ENCODE results near the gene CCDC63.

CCDC63 gene

GRCh38 chr12:110858848-110859247 lies 12.1 kb downstream of the CCDC63 start:
- Histone ChIP-seq H3K9me3 (ENCODE audit: insufficient read depth, low read depth, low read length) (no peaks in the 10 kb centered on the region), H3K9ac (ENCODE audit: low read depth, low read length) (no peak overlapping the region), H3K27ac (ENCODE audit: low read depth, low read length) (no peak overlapping the region), H3K27me3 (ENCODE audit: insufficient read depth, low read length) (no peaks in the 10 kb centered on the region), H3K4me1 (ENCODE audit: insufficient read depth, low read length) (peaks cover 12% of the 10 kb centered on the region; the same call in 1 of the 2 replicates), H3K36me3 (ENCODE audit: insufficient read depth, low read length) (no peaks in the 10 kb centered on the region), H3K4me3 (ENCODE audit: low read length) (no peak overlapping the region)
- WGBS: 92% methylated on average over 8 of the region's 8 CpGs

- Histone ChIP-seq H3K36me3 (ENCODE audit: insufficient read depth, low read length) (no peaks in the 10 kb centered on the region), H3K9me3 (ENCODE audit: insufficient read depth, low read depth, low read length) (no peaks in the 10 kb centered on the region), H3K4me1 (ENCODE audit: insufficient read depth, low read length) (peaks cover 12% of the 10 kb centered on the region; the same call in 1 of the 2 replicates), H3K9ac (ENCODE audit: low read depth, low read length) (no peak overlapping the region), H3K27ac (ENCODE audit: low read depth, low read length) (peak overlapping the region; percentile 77; the same call in 1 of the 2 replicates), H3K4me3 (ENCODE audit: low read length) (no peak overlapping the region), H3K27me3 (ENCODE audit: insufficient read depth, low read length) (no peaks in the 10 kb centered on the region)
- WGBS: 69% methylated on average over 7 of the region's 8 CpGs
These were observed 14.1 kb downstream of the CCDC63 start for GRCh38 chr12:110860833-110861296.

- whole genome bisulfite sequencing: 68% methylated on average over 7 of the region's 7 CpGs
- H3K36me3 ChIP-seq (ENCODE audit: insufficient read depth, low read length): no peaks in the 10 kb centered on the region
- no peaks in the 10 kb centered on the region for H3K27me3 ChIP-seq (ENCODE audit: insufficient read depth, low read length)
These were observed 14.9 kb downstream of the CCDC63 start for GRCh38 chr12:110861729-110862128.

DNA sequence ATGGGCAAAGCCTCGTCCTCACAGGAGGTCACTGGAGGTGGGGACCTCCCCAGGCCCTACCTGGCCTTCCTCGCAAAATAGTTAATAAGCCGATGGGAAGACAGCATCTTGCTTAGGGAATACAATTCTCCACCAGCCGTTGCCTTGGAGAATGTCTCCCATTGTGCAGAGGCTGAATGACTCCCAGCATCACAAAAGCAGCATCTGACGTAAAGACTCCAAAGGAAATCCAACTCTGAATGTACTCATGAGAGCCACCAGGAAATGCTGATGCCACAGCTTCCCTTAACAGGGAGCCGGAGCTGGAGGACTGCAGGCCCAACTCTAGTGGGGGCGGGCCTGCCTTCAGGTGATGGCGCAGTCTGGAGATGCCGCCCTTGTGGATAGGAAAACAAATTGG lies 15.5 kb downstream of the CCDC63 start:
- Histone ChIP-seq H3K27ac (ENCODE audit: low read depth, low read length) (peak overlapping the region; percentile 23; the same call in 1 of the 2 replicates), H3K9ac (ENCODE audit: low read depth, low read length) (no peak overlapping the region), H3K9me3 (ENCODE audit: insufficient read depth, low read depth, low read length) (no peaks in the 10 kb centered on the region), H3K27me3 (ENCODE audit: insufficient read depth, low read length) (no peaks in the 10 kb centered on the region), H3K36me3 (ENCODE audit: insufficient read depth, low read length) (no peaks in the 10 kb centered on the region), H3K4me3 (ENCODE audit: low read length) (no peak overlapping the region), H3K4me1 (ENCODE audit: insufficient read depth, low read length) (peaks cover 12% of the 10 kb centered on the region; the same call in 1 of the 2 replicates)
- 86% methylated on average over 8 of the region's 9 CpGs for WGBS

More at GRCh38 chr12:110861729-110862128, 14.9 kb downstream of the CCDC63 start:
- Histone ChIP-seq H3K4me3 (ENCODE audit: low read length) (no peak overlapping the region), H3K9ac (ENCODE audit: low read depth, low read length) (no peak overlapping the region), H3K9me3 (ENCODE audit: insufficient read depth, low read depth, low read length) (no peaks in the 10 kb centered on the region), H3K4me1 (ENCODE audit: insufficient read depth, low read length) (peaks cover 12% of the 10 kb centered on the region; the same call in 1 of the 2 replicates), H3K27ac (ENCODE audit: low read depth, low read length) (peak overlapping the region; percentile 23; the same call in 1 of the 2 replicates)

- 84% methylated on average over 6 of the region's 7 CpGs for WGBS
- Histone ChIP-seq H3K4me1 (ENCODE audit: insufficient read depth, low read length) (peaks cover 11% of the 10 kb centered on the region; the same call in 1 of the 2 replicates), H3K27me3 (ENCODE audit: insufficient read depth, low read length) (no peaks in the 10 kb centered on the region), H3K36me3 (ENCODE audit: insufficient read depth, low read length) (no peaks in the 10 kb centered on the region), H3K27ac (ENCODE audit: low read depth, low read length) (no peak overlapping the region), H3K9me3 (ENCODE audit: insufficient read depth, low read depth, low read length) (no peaks in the 10 kb centered on the region), H3K4me3 (ENCODE audit: low read length) (no peak overlapping the region), H3K9ac (ENCODE audit: low read depth, low read length) (no peak overlapping the region)
These were observed 16.4 kb downstream of the CCDC63 start for GRCh38 chr12:110863161-110863560.

DNA sequence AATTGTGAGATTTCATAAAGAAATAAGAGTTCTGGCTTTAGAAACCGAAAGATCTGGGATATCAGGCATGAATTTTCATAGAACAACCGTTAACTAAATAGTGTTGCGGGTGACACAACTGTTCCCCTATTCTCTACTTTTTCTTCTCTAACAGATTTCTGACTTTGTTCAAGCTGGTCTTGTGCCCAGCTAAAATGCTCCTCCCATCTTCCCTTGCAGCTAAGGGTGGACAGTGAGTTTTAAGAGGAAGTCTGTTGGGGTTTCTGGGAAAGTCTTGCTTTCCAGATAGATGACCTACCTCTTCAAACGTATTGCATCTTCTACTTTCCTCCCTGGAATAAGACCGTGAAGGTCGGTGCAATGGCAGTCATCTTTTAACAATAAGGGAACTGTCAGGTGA lies 18.7 kb downstream of the CCDC63 start:
- Histone ChIP-seq H3K4me3 (ENCODE audit: low read length) (no peak overlapping the region), H3K36me3 (ENCODE audit: insufficient read depth, low read length) (no peaks in the 10 kb centered on the region), H3K4me1 (ENCODE audit: insufficient read depth, low read length) (peaks cover 5% of the 10 kb centered on the region; the same call in 1 of the 2 replicates), H3K27ac (ENCODE audit: low read depth, low read length) (no peak overlapping the region), H3K9ac (ENCODE audit: low read depth, low read length) (no peak overlapping the region), H3K9me3 (ENCODE audit: insufficient read depth, low read depth, low read length) (peaks cover 6% of the 10 kb centered on the region; the same call in 1 of the 2 replicates), H3K27me3 (ENCODE audit: insufficient read depth, low read length) (no peaks in the 10 kb centered on the region)
- 93% methylated on average over 6 of the region's 6 CpGs for WGBS

- no peak overlapping the region for H3K4me3 ChIP-seq (ENCODE audit: low read length)
- H3K9ac ChIP-seq (ENCODE audit: low read depth, low read length): no peak overlapping the region
- H3K27ac ChIP-seq (ENCODE audit: low read depth, low read length): no peak overlapping the region
- H3K36me3 ChIP-seq (ENCODE audit: insufficient read depth, low read length): no peaks in the 10 kb centered on the region
- H3K4me1 ChIP-seq (ENCODE audit: insufficient read depth, low read length): no peaks in the 10 kb centered on the region
- WGBS: 87% methylated on average over 3 of the region's 3 CpGs
- peaks cover 6% of the 10 kb centered on the region; the same call in 1 of the 2 replicates for H3K9me3 ChIP-seq (ENCODE audit: insufficient read depth, low read depth, low read length)
- H3K27me3 ChIP-seq (ENCODE audit: insufficient read depth, low read length): no peaks in the 10 kb centered on the region
These were observed 22.2 kb downstream of the CCDC63 start for GRCh38 chr12:110869026-110869425.

- Histone ChIP-seq H3K36me3 (ENCODE audit: insufficient read depth, low read length) (no peaks in the 10 kb centered on the region), H3K27me3 (ENCODE audit: insufficient read depth, low read length) (no peaks in the 10 kb centered on the region), H3K27ac (ENCODE audit: low read depth, low read length) (no peak overlapping the region), H3K4me3 (ENCODE audit: low read length) (no peak overlapping the region), H3K9ac (ENCODE audit: low read depth, low read length) (no peak overlapping the region), H3K9me3 (ENCODE audit: insufficient read depth, low read depth, low read length) (peaks cover 6% of the 10 kb centered on the region; the same call in 1 of the 2 replicates), H3K4me1 (ENCODE audit: insufficient read depth, low read length) (no peaks in the 10 kb centered on the region)
- 96% methylated on average over 4 of the region's 5 CpGs for WGBS
These were observed 23.0 kb downstream of the CCDC63 start for GRCh38 chr12:110869803-110870202.

GRCh38 chr12:110872100-110872499 lies 25.3 kb downstream of the CCDC63 start:
- H3K27ac ChIP-seq (ENCODE audit: low read depth, low read length): no peak overlapping the region
- H3K27me3 ChIP-seq (ENCODE audit: insufficient read depth, low read length): no peaks in the 10 kb centered on the region
- no peaks in the 10 kb centered on the region for H3K36me3 ChIP-seq (ENCODE audit: insufficient read depth, low read length)
- no peak overlapping the region for H3K9ac ChIP-seq (ENCODE audit: low read depth, low read length)
- H3K4me1 ChIP-seq (ENCODE audit: insufficient read depth, low read length): no peaks in the 10 kb centered on the region
- H3K9me3 ChIP-seq (ENCODE audit: insufficient read depth, low read depth, low read length): peaks cover 6% of the 10 kb centered on the region; the same call in 1 of the 2 replicates
- 82% methylated on average over 4 of the region's 4 CpGs for WGBS
- no peak overlapping the region for H3K4me3 ChIP-seq (ENCODE audit: low read length)

DNA sequence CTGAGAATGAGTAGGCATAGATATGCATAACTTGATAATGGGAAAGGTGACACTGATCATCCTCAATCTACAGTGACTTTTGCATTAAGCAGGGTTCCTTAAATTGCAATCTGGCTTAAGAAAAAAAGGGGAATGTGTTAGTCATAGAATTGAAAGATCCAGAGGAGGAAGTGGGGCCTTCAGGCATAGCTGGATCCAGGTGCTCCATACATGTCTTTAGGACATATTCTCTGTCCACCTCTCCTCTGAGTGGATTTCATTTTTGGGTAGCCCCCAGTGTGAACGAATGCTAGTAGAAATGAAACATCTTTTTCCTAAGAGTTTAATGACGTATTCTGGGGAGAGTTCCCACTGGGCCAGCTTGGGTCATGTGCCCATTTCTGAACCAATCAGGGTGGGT lies 27.6 kb downstream of the CCDC63 start:
- Histone ChIP-seq H3K4me1 (ENCODE audit: insufficient read depth, low read length) (no peaks in the 10 kb centered on the region), H3K27me3 (ENCODE audit: insufficient read depth, low read length) (no peaks in the 10 kb centered on the region), H3K9me3 (ENCODE audit: insufficient read depth, low read depth, low read length) (peaks cover 1% of the 10 kb centered on the region; the same call in 1 of the 2 replicates), H3K36me3 (ENCODE audit: insufficient read depth, low read length) (no peaks in the 10 kb centered on the region), H3K27ac (ENCODE audit: low read depth, low read length) (no peak overlapping the region), H3K4me3 (ENCODE audit: low read length) (no peak overlapping the region), H3K9ac (ENCODE audit: low read depth, low read length) (no peak overlapping the region)
- WGBS: 86% methylated on average over 2 of the region's 2 CpGs

DNA sequence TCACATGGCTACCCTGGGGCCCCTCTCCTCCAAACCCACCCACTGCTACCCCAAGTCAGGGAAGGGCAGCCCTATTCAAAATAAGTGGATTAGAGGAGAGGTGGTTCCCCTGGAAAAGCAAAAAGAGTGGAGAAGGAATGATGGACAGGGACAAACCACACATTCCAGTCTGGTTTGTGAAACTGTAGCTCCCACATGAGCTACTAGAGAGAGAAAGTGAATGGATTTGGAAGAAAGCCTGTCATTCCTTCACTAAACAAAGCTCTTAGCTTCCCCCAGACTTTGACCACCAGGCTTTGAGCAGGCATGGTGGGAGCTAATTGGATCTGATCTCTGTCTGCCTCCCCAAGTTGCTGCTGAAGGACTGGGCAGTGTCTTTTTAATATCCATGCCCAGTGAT lies 28.0 kb downstream of the CCDC63 start:
- no peak overlapping the region for H3K9ac ChIP-seq (ENCODE audit: low read depth, low read length)
- no peaks in the 10 kb centered on the region for H3K4me1 ChIP-seq (ENCODE audit: insufficient read depth, low read length)

GRCh38 chr12:110880651-110881050 lies 33.9 kb downstream of the CCDC63 start:
- H3K4me3 ChIP-seq (ENCODE audit: low read length): no peak overlapping the region
- no peaks in the 10 kb centered on the region for H3K4me1 ChIP-seq (ENCODE audit: insufficient read depth, low read length)
- no peak overlapping the region for H3K9ac ChIP-seq (ENCODE audit: low read depth, low read length)
- H3K9me3 ChIP-seq (ENCODE audit: insufficient read depth, low read depth, low read length): no peaks in the 10 kb centered on the region
- WGBS: 78% methylated on average over 2 of the region's 2 CpGs
- no peaks in the 10 kb centered on the region for H3K27me3 ChIP-seq (ENCODE audit: insufficient read depth, low read length)
- H3K27ac ChIP-seq (ENCODE audit: low read depth, low read length): no peak overlapping the region
- no peaks in the 10 kb centered on the region for H3K36me3 ChIP-seq (ENCODE audit: insufficient read depth, low read length)

More for the DNA sequence above, 28.0 kb downstream of the CCDC63 start:
- H3K36me3 ChIP-seq (ENCODE audit: insufficient read depth, low read length): no peaks in the 10 kb centered on the region
- H3K27me3 ChIP-seq (ENCODE audit: insufficient read depth, low read length): no peaks in the 10 kb centered on the region
- no peaks in the 10 kb centered on the region for H3K9me3 ChIP-seq (ENCODE audit: insufficient read depth, low read depth, low read length)
- no peak overlapping the region for H3K4me3 ChIP-seq (ENCODE audit: low read length)
- no peak overlapping the region for H3K27ac ChIP-seq (ENCODE audit: low read depth, low read length)

Measured in HUES64 (cell line).